A172 (cell line): ENCODE measurements around the gene SEMA3F. TPM values are rescaled to one million over a fixed set of nuclear protein-coding genes. Genes with fewer than 3 reads are reported as not detected.
"Not testable (repeated sequence)": the region's sequence is repeated elsewhere in the genome, so short reads cannot be mapped to it uniquely, and the experiment has no call there.

ENCODE experiments used
- DNase-seq: peaks from one replicate; pipeline ENCODE4 v3.0.0-alpha.2; 2015; ENCODE audit warnings: low spot score
- total RNA-seq: library from RNA; depleted of rRNA; stranded (reverse); fragments of >200 nt; shearing (Covaris generic); gene quantifications from 2 replicates; pipeline ENCODE4 v1.2.3, GENCODE V29; 2014

Gene SEMA3F
- total RNA-seq, 1 experiment from 2014 or later = 3.5 TPM

DNA sequence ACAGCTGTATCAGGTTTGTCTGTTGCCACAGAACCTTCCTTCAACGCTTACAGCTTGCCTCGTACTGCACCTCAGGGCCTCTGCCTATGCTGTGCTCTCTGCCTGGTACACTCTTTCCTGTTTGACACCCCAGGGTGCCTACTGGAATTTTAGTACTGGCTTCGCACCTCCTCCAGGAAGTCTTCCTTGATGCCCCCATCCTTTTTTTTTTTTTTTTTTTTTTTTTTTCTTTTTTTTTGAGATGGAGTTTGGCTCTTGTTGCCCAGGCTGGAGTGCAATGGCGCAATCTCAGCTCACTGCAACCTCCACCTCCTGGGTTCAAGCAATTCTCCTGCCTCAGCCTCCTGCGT, 56.2 kb downstream of the SEMA3F start:
- DNase-seq = not testable (repeated sequence)

DNA sequence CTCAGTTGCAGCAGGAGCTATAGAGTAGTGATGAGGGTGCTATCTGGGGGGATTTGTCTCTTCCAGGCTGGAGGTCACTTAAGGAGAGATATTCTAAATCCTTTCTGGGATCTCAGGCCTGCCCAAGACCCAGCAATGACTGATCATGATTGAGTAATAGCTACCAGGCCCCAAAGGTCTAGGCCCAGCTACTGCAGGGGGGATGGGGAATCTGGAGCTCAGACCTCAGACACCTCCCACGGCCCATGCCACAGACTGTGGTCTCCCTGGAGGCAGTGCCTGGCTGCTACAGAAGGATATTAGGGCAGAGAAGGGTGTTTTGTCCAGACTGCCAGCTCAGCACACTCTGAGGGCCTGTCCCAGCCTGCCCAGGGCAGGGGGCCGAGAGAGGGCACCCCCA, 56.8 kb downstream of the SEMA3F start:
- no peak for DNase-seq

DNA sequence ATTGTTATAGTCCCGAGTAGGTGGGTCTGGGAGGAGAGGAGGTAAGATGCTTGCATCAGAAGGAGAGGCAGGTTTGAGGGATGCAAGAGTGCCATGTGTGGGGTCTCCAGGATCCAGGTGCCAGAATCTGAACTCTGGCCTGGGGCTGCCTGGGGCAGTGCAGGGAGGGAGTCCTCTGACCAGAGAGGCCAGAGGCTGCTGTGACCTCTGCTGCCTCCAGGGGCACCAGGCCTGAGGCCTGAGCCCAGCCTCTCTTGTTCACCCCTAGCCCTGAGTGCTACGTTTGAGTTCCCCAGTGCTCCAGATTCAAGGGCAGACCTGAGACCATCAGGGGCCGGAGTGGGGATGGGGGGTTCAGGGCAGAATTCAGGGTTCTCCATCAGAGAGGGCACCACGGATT, 57.4 kb downstream of the SEMA3F start:
- no peak for DNase-seq

- DNase-seq = no peak
Measured at GRCh38 chr3:50212971-50213370, 57.8 kb downstream of the SEMA3F start.

DNA sequence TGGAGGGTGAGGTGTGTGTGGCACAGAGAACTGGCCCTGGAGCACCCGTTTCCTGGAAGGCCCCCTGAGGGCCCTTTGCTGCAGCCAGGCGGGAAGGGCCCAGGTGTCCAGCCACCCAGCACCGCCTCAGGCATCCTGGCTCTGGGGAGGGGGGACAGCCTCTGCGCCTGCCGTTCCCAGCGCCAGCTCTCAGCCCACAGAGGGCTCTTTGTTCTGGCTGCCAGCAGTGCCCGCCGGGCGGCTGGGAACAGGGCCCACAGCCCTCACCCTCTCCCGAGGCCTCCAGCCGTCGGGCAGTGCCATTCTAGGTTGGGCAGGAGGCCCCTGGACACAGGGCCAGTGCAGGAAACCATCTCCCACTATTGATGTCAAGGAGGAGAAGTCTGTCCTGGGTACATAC, 58.2 kb downstream of the SEMA3F start:
- DNase-seq = no peak

- no peak for DNase-seq
Measured at GRCh38 chr3:50214824-50215223, 59.7 kb downstream of the SEMA3F start.

- no peak for DNase-seq
Measured at GRCh38 chr3:50215529-50215928, 60.4 kb downstream of the SEMA3F start.

- no peak for DNase-seq
Measured at GRCh38 chr3:50217681-50218080, 62.6 kb downstream of the SEMA3F start.

DNA sequence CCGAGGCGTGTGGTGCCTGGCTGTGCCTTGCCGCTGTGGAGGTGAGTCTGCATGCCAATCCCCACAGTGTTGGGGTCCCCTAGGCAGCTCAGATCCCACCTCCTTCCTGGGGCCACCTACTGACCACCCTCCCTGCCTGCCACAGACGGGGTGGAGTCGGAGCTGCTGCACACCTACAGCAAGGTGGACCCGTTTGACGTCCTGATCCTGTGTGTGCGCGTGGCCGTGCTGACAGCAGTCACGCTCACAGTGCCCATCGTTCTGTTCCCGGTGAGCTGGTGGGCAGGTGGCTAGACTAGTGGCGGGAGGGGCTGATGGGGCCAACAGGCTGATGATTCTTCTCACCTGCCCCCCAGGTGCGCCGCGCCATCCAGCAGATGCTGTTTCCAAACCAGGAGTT, 63.3 kb downstream of the SEMA3F start:
- DNase-seq = no peak

GRCh38 chr3:50219285-50219684, 64.2 kb downstream of the SEMA3F start:
- no peak for DNase-seq

DNA sequence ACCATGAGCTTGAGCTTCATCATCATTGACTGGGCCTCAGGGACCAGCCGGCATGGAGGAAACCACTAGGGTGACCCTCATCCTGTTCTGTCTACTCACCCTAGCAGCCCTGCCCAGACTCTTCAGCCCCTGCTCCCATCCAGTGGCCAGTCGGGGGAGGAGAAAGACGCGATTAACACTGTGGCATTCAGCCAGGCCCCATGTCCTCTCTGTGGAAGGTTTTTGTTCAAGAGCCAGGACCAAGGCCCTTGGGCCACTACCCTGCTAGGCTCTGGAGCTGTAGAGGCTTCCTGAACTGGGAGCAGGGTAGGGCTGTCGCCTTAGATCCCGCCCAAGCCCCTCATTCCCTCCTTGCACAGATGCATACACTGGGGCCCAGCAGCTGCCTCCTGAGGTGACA, 65.0 kb downstream of the SEMA3F start:
- DNase-seq = no peak

DNA sequence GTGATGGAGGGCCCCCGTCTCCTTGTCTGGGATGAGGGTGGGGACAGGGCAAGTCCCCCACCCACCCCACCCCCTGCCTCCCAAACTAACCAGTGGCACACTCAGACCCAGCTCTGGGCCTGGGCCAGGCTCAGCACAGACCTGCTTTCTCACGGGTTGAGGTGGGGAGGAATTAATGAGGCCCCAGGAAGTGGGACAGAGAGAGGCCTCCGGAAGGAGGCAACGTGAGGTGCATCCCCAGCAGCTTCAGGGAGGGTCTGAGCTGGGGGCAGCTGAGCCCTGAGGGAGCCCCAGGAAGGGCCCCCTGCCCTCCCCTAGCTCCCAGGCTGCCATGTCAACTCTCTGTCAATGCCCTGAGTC, 65.9 kb downstream of the SEMA3F start:
- no peak for DNase-seq

GRCh38 chr3:50221411-50222168, 66.5 kb downstream of the SEMA3F start:
- DNase-seq = no peak

GRCh38 chr3:50222169-50222528, 67.0 kb downstream of the SEMA3F start:
- no peak for DNase-seq

DNA sequence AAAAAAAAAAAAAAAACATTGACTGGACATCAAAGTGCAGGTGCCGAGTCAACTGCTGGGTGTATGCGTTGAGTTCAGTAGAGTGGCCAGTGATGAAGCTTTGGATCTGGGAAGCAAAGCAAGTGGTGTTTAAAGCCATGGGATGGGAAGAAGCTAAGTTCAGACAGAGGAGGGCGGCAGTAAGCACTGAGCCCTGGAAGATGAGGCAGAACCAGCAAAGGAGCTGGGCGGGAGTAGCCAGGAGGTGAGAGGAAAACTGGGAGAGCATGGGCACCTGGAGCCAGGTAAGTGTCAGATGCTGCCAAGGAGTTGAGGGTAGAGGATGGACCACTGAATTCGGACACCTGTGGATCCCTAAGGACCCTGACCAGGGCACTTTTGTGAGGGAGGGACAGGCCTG, 69.5 kb downstream of the SEMA3F start:
- no peak for DNase-seq

GRCh38 chr3:50226888-50227389, 71.8 kb downstream of the SEMA3F start:
- no peak for DNase-seq

DNA sequence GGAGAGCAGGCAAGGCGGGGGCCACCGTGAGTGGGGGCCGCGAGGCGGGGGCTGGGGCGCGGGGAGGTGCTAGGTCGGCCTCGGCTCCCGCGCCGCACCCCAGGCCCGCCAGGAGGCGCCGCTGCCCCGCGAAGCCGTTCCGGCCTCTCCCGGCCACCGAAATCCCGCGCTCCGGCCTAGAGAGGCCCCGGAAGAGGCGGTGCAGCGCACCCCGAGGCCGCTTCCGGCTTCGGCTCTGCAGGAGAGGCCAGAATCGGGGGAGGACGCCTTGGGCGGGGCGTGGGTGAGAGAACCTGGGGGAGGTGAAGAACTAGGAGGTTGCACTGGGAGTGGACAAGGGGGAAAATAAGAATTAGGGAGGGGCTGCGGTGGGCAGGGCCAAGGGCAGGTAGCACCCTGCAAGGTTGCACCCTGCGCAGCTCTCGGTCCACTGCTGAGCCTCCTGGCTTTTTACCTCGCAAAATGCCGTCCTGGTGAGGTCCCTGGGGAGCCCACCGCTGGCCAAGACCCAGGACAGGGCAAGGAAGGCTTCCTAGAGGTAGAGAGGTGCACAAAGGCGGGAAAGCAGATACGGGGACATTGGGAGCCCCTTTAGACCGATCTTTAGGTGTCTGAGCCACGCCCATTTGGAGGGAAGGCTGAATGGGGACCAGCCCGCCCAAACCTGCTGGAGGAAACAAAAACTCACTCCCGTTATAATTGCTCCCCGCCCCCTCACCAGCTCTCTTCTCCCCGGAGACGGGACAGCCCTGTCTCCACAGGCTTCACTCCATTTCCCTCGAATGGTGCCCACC, 72.5 kb downstream of the SEMA3F start:
- peak; percentile 82 for DNase-seq

- not testable (repeated sequence) for DNase-seq
Measured at GRCh38 chr3:50228184-50228763, 73.2 kb downstream of the SEMA3F start.

DNA sequence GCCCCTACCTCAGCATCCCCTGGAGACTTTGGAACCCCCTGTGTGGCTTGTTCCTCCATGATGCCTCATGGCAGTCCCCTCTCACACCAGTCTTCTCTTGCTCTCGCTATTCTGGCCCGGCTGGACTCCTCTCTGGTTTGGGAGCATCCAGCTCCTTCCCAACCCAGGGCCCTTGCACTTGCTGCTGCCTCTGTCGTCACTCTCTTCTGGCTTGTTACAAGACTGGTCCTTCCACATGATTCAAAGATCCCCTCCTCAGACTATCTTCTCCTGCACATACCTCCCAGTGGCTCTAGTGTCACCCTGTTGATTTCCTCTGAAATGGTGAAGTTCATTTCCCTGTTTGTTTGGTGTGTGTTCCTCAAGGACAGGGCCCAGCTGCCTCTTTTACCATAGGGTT, 74.4 kb downstream of the SEMA3F start:
- no peak for DNase-seq

GRCh38 chr3:50230104-50230793, 75.1 kb downstream of the SEMA3F start:
- DNase-seq = no peak

- no peak for DNase-seq
Measured at GRCh38 chr3:50230794-50231125, 75.6 kb downstream of the SEMA3F start.

DNA sequence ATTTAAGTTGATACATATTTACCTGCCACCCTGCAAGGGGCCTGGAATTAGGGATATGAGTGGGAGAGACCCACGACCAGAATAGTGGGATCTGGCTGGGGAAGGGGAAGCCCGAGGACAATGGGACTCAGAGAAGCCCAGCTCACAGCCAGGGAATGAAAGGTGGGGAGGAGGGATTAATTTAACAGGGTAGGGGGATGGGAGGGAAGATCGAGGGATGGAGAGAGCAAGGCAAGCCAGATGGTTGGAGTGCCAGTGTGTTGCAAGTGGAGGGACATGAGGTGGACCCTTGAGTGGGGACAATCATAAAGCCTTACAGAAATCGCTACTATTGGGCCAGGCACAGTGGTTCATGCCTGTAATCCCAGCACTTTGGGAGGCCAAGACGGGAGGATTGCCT, 76.5 kb downstream of the SEMA3F start:
- DNase-seq = no peak

DNA sequence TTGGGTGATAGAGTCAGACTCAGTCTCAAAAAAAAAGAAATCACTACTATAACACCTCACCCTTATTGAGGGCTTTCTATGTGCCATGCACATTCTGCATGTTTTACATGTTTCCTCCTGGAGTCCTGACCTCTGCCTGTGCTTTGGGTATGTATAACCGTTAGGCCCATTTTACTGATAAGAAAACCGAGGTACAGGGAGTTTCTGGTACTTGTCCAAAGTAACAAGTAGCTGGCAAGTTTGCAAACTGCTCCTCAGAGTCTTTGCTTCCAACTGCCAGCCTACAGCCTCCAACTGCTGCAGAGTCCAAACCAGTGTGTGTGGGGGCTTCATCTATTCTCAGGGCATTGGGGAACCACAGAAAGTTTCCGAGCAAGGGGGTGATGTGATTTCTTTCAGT, 77.2 kb downstream of the SEMA3F start:
- no peak for DNase-seq
